Ectodermal cell (in vitro differentiated cells): ENCODE results near the gene RAPGEF2.

ENCODE experiments used
- H3K27ac ChIP-seq: 2 replicates; pipeline ENCODE4 v1.7.0; 2013; ENCODE audit warnings: mild to moderate bottlenecking, low read depth, low read length; ENCODE audit not compliant: insufficient read depth, poor library complexity, severe bottlenecking
- H3K27me3 ChIP-seq: 2 replicates; pipeline ENCODE4 v1.7.0; 2013; ENCODE audit warnings: mild to moderate bottlenecking, low read length; ENCODE audit not compliant: insufficient read depth, control insufficient read depth, poor library complexity, severe bottlenecking
- H3K36me3 ChIP-seq: one replicate; pipeline ENCODE4 v1.7.0; 2013; ENCODE audit warnings: low read length; ENCODE audit not compliant: control insufficient read depth, insufficient read depth
- H3K4me1 ChIP-seq: one replicate; pipeline ENCODE4 v1.7.0; 2013; ENCODE audit warnings: low read length; ENCODE audit not compliant: control insufficient read depth, insufficient read depth
- H3K4me3 ChIP-seq: 2 replicates; pipeline ENCODE4 v1.7.0; 2013; ENCODE audit warnings: low read depth, low read length, control low read depth; ENCODE audit not compliant: insufficient read depth
- H3K9me3 ChIP-seq: 2 replicates; pipeline ENCODE4 v1.7.0; 2013; ENCODE audit warnings: mild to moderate bottlenecking, low read length, moderate library complexity; ENCODE audit not compliant: control insufficient read depth
- WGBS, 2 experiments: methylation state at CpG; one replicate each; pipeline ENCODE4 v1.1.7; 2013; ENCODE audit warnings: missing lambda C conversion rate in 2 of 2; 5-methylcytosine and 5-hydroxymethylcytosine counted together

RAPGEF2 gene

DNA sequence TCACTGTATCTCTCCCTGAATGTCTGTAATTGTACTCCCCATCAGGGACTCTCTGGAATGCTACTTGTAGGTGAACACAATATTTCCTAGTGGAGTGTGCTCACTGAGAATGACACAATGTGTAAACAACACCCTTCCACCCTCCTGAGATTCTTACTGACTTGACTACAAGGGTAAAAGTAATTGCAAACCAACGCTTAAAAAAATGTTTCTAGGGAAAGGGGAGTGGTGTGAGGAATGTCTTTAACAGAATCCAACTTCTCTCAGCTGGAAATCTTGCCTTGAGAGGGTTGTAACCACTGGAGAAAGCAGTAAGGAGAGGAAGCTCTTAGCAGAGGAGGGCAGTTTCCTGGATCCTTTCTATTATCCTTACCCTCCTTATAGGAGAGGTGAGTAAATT lies 5.1 kb upstream of the RAPGEF2 start:
- Histone ChIP-seq H3K36me3 (no peaks in the 10 kb centered on the region), H3K9me3 (no peaks in the 10 kb centered on the region), H3K27me3 (peaks cover 21% of the 10 kb centered on the region), H3K4me1 (no peaks in the 10 kb centered on the region), H3K27ac (no peak overlapping the region), H3K4me3 (no peak overlapping the region)
- 0 to 5% methylated on average over 1 of the region's 1 CpG for WGBS, 2 experiments

GRCh38 chr4:159098482-159099127 lies 4.3 kb upstream of the RAPGEF2 start:
- Histone ChIP-seq H3K36me3 (no peaks in the 10 kb centered on the region), H3K27me3 (peaks cover 21% of the 10 kb centered on the region), H3K4me3 (no peak overlapping the region), H3K4me1 (no peaks in the 10 kb centered on the region), H3K9me3 (no peaks in the 10 kb centered on the region), H3K27ac (no peak overlapping the region)

DNA sequence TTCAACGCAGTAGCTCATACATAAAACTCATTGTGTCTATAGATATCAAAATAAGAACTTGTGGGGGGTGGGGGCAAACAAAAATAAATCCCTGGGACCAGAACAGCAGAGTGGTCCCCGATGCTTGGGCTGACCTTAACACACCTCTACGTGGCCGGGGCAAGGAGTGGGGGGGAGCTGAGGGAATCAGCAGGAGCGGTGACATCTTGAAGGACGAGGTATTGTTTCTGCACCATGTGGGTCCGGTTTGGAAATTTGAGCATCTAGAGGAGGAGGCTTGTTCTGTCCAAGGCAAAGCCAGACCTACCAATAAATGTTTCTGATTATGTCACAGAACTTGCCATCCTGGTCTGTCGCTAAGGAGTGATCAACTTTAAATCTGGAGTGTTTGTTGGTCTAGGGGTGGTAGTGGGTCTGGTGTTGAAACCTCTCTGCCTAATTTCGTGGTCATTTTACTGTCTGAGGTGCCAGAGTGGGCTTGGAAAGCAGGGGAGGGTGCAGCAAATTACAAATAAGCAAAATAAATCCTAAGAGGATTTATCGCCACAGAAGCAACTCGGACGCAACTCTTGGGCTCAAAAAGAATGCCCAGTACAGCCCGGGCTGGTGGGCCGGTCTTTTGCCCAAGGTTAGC lies 774 bp upstream of the RAPGEF2 start:
- no peaks in the 10 kb centered on the region for H3K9me3 ChIP-seq
- no peaks in the 10 kb centered on the region for H3K36me3 ChIP-seq
- H3K4me1 ChIP-seq: peaks cover 17% of the 10 kb centered on the region
- no peak overlapping the region for H3K27ac ChIP-seq
- WGBS, 2 experiments: 19% methylated on average over 14 of the region's 14 CpGs
- H3K27me3 ChIP-seq: peaks cover 21% of the 10 kb centered on the region
- peak overlapping the region; percentile 89 for H3K4me3 ChIP-seq

DNA sequence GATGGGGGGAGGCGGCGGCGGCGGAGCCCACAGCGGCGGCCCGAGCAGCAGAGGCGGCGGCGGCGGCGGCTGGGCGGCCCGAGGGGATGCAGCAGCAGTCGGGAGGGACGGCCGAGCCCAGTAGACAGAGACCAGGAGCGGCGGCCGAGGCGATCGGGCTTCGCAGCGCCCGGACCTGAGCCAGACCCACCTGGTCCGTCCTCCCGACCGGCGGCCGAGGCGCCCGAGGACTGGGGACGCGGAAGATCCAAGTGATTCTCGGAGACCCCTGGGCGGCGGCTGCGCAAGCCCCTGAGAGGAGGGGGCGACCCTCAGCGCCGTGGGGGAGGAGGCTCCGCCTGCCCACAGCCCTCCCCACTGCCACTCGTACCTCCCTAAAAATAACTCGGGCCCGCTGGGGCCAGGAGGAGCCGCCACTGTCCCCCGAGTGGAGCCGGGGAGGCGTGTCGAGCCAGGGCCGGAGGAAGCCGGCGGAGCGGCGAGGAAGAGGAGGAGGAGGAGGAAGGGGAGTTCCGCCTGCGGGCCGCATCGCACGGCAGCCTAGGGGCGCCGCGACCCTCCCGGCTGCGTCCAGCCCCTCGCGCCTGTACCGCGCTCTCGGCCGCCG lies 608 bp downstream of the RAPGEF2 start:
- peak overlapping the region; percentile 95 for H3K27ac ChIP-seq
- H3K9me3 ChIP-seq: no peaks in the 10 kb centered on the region
- peaks cover 21% of the 10 kb centered on the region for H3K27me3 ChIP-seq
- 0 to 1% methylated on average over 72 of the region's 72 CpGs for WGBS, 2 experiments
- peak overlapping the region; percentile 89 for H3K4me3 ChIP-seq
- no peaks in the 10 kb centered on the region for H3K36me3 ChIP-seq
- H3K4me1 ChIP-seq: peaks cover 17% of the 10 kb centered on the region

GRCh38 chr4:159104694-159105414 lies 2.0 kb downstream of the RAPGEF2 start:
- Histone ChIP-seq H3K27ac (no peak overlapping the region), H3K9me3 (no peaks in the 10 kb centered on the region)

DNA sequence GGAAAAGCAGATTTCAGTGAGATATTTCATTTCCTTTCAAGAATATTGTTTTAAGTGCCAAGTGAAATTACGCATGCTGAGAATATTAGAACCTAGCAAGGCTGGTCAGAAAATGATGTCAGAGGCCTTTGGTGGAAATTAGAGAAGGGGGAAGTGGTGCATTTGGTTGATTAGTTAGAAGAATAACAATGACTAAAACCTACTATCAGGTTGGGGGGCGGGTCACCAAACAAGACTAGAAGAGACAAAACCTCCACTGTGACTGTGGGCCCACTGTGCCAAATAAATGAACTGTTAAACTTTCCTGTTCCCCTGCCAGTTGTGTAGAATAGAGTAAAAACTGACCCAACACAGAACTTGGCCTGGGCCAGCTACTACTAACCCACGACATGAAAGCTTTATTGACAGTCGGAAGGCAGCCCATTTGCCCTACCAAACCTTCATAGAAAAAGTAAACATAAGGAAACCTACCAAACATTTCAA lies 2.9 kb downstream of the RAPGEF2 start:
- H3K27ac ChIP-seq: no peak overlapping the region
- no peaks in the 10 kb centered on the region for H3K9me3 ChIP-seq
- 53 to 55% methylated on average over 4 of the region's 4 CpGs for WGBS, 2 experiments
- H3K4me3 ChIP-seq: peak overlapping the region; percentile 89
- H3K27me3 ChIP-seq: peaks cover 18% of the 10 kb centered on the region
- H3K36me3 ChIP-seq: no peaks in the 10 kb centered on the region
- peaks cover 17% of the 10 kb centered on the region for H3K4me1 ChIP-seq

More at GRCh38 chr4:159104694-159105414, 2.0 kb downstream of the RAPGEF2 start:
- WGBS, 2 experiments: 14% methylated on average over 9 of the region's 9 CpGs
- Histone ChIP-seq H3K27me3 (peaks cover 21% of the 10 kb centered on the region), H3K4me1 (peaks cover 17% of the 10 kb centered on the region), H3K36me3 (no peaks in the 10 kb centered on the region), H3K4me3 (peak overlapping the region; percentile 89)

- H3K27me3 ChIP-seq: peaks cover 10% of the 10 kb centered on the region
- H3K27ac ChIP-seq: no peak overlapping the region
- WGBS, 2 experiments: 85% methylated on average over 3 to 4 of the region's 4 CpGs
- no peaks in the 10 kb centered on the region for H3K9me3 ChIP-seq
- no peak overlapping the region for H3K4me3 ChIP-seq
- H3K36me3 ChIP-seq: no peaks in the 10 kb centered on the region
- peaks cover 17% of the 10 kb centered on the region for H3K4me1 ChIP-seq
Observed at GRCh38 chr4:159106636-159107035, 3.8 kb downstream of the RAPGEF2 start.

- 0% methylated on average over 1 of the region's 2 CpGs; no CpG with 5 or more reads in 1 of the 2 experiments for WGBS, 2 experiments
- Histone ChIP-seq H3K27me3 (peaks cover 2% of the 10 kb centered on the region), H3K36me3 (no peaks in the 10 kb centered on the region), H3K4me1 (peaks cover 17% of the 10 kb centered on the region), H3K9me3 (no peaks in the 10 kb centered on the region), H3K27ac (no peak overlapping the region), H3K4me3 (no peak overlapping the region)
Observed at GRCh38 chr4:159107203-159107925, 4.5 kb downstream of the RAPGEF2 start.

GRCh38 chr4:159108124-159108523 lies 5.2 kb downstream of the RAPGEF2 start:
- H3K4me3 ChIP-seq: no peak overlapping the region

More at GRCh38 chr4:159108124-159108523, 5.2 kb downstream of the RAPGEF2 start:
- WGBS, 2 experiments: 76 to 97% methylated on average over 3 of the region's 3 CpGs
- Histone ChIP-seq H3K27me3 (no peaks in the 10 kb centered on the region), H3K36me3 (no peaks in the 10 kb centered on the region), H3K9me3 (no peaks in the 10 kb centered on the region), H3K27ac (no peak overlapping the region), H3K4me1 (peaks cover 17% of the 10 kb centered on the region)
